Gastrocnemius medialis (tissue), 4 donors: Measurements from ENCODE around the gene PTPN4.

Experiments used
- CTCF ChIP-seq, 5 experiments: fragments of 450-650 bp in 3 of 5; fragments of 200-600 bp in 2 of 5; sonication (generic) in 2 of 5; IDR thresholded peaks in 4 of 5; conservative IDR thresholded peaks in 1 of 5; 1 replicate in 4 of 5; 2 replicates in 1 of 5; pipeline ENCODE4 v1.5.1; 2016 to 2019; ENCODE audit warnings: antibody characterized with exemption in 5 of 5, mild to moderate bottlenecking in 3 of 5, moderate library complexity in 3 of 5
- POLR2A ChIP-seq, 2 donors: fragments of 450-650 bp; IDR thresholded peaks; one replicate each; pipeline ENCODE4 v1.6.1; 2017; ENCODE audit warnings: antibody characterized with exemption in 2 of 2, mild to moderate bottlenecking in 2 of 2, moderate library complexity in 2 of 2

GRCh38 chr2:119732601-119733164 is 27.0 kb upstream of the PTPN4 start:
- TF ChIP-seq CTCF (IDR thresholded peaks at IDR 0.05 in 4 of 5, conservative IDR thresholded peaks at IDR 0.05 in 1 of 5) (no peak), POLR2A (IDR thresholded peaks at IDR 0.05) (no peak)
